ENCODE results near the gene UNC119B.

The UNC119B gene

DNA sequence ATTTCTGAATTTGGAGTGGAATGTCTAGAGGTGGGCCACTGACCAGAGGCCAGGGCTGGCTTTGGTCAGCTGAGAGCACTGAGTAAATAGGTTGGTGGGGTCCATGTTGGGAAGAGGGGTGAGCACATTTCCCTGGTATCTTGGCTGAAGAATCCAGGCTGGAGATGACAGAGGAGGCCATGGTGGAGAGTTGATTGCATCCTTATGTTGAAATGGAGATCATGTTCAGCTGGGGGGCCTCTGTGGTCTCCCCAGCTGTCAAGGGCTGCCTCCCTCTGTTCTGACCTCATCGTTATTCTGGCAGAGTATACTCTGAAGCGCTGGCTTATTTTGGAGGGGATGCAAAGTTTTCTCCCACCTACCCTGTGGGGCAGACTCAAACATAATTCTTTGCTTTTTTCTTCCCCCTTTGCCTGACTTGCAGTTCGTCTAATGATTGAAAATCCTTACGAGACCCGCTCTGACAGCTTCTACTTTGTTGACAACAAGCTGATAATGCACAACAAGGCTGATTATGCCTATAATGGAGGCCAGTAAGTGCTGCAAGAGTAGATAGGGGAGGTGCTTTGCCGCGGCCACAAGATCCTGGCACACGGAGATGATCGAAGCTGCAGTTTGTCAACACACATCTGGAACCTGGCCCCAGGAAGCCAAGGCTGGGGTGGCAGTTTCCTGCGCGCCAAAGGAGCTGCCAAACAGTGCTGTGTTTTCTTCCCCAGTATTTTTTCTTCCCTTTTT, 9.4 kb downstream of the UNC119B start:
- no peaks in the 10 kb centered on the region for H3K9me3 ChIP-seq
- intact Hi-C loops (cut with DNase I; ENCODE audit: low total_unique reads) = loop anchor here (10.0 kb wide), 2 partner anchors 185 to 255 kb away; partner anchors contain the start of genes HNF1A and SPPL3
- DNase-seq = no peak
- no peak overlapping the region for H3K4me3 ChIP-seq
- no peaks in the 10 kb centered on the region for H3K27me3 ChIP-seq
- TF ChIP-seq, protein P1, sequence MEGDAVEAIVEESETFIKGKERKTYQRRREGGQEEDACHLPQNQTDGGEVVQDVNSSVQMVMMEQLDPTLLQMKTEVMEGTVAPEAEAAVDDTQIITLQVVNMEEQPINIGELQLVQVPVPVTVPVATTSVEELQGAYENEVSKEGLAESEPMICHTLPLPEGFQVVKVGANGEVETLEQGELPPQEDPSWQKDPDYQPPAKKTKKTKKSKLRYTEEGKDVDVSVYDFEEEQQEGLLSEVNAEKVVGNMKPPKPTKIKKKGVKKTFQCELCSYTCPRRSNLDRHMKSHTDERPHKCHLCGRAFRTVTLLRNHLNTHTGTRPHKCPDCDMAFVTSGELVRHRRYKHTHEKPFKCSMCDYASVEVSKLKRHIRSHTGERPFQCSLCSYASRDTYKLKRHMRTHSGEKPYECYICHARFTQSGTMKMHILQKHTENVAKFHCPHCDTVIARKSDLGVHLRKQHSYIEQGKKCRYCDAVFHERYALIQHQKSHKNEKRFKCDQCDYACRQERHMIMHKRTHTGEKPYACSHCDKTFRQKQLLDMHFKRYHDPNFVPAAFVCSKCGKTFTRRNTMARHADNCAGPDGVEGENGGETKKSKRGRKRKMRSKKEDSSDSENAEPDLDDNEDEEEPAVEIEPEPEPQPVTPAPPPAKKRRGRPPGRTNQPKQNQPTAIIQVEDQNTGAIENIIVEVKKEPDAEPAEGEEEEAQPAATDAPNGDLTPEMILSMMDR (IDR thresholded peaks at IDR 0.05) = no peak
- no peak overlapping the region for H3K27ac ChIP-seq
- peaks cover 54 to 90% (median 71%) of the 10 kb centered on the region in 3 donors for H3K36me3 ChIP-seq
- peaks cover 0 to 4% (median under 1%) of the 10 kb centered on the region in 4 donors for H3K4me1 ChIP-seq

DNA sequence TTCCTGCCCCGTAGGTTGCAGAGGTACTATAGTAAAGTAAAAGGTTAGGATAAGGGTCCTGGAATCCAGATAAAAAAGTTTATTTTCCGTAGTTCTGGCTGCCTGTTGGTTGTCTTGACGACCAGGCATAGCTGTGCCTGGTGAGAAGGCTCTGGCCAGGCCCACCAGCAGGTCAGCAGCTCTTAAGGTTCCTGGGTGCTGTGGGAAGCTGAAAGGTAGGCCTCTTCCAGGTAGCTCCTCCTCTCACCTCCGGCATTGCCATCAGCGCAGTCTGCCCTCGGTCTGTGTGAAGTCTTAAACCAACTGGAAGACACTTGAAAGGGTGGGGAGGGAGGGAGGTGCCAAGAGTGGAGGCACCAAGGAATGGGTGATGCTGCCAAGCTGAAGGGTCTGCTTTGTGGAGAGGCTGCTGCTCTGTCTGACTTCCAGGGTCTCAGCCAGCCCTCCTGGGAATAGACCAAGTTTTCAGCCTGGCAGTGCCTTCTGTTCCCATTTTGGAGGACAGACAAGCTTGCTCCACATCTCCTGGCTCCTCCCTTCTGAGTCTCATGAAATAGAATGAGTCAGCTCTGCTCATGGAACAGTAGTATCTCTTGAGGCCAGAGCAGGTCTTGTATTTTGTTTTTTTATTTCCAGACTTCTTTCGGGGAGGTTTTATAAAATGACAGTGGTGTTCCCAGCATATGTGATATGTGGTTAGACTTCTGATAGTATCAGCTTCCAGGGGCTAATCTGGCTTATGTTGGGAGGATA, 10.2 kb downstream of the UNC119B start:
- peaks cover 54 to 82% (median 66%) of the 10 kb centered on the region in 3 donors for H3K36me3 ChIP-seq
- DNase-seq = peak in 1 of 2 donors; percentile 41
- TF ChIP-seq, protein P1 (IDR thresholded peaks at IDR 0.05) = no peak
- intact Hi-C loops (cut with DNase I; ENCODE audit: low total_unique reads) = loop anchor here (10.0 kb wide), 1 partner anchor 184 kb away; the partner anchor contains the start of gene SPPL3
- H3K4me1 ChIP-seq = peaks cover 0 to 11% (median 7%) of the 10 kb centered on the region in 4 donors
- H3K4me3 ChIP-seq = no peak overlapping the region
- H3K27me3 ChIP-seq = no peaks in the 10 kb centered on the region
- H3K9me3 ChIP-seq = no peaks in the 10 kb centered on the region
- no peak overlapping the region for H3K27ac ChIP-seq

DNA sequence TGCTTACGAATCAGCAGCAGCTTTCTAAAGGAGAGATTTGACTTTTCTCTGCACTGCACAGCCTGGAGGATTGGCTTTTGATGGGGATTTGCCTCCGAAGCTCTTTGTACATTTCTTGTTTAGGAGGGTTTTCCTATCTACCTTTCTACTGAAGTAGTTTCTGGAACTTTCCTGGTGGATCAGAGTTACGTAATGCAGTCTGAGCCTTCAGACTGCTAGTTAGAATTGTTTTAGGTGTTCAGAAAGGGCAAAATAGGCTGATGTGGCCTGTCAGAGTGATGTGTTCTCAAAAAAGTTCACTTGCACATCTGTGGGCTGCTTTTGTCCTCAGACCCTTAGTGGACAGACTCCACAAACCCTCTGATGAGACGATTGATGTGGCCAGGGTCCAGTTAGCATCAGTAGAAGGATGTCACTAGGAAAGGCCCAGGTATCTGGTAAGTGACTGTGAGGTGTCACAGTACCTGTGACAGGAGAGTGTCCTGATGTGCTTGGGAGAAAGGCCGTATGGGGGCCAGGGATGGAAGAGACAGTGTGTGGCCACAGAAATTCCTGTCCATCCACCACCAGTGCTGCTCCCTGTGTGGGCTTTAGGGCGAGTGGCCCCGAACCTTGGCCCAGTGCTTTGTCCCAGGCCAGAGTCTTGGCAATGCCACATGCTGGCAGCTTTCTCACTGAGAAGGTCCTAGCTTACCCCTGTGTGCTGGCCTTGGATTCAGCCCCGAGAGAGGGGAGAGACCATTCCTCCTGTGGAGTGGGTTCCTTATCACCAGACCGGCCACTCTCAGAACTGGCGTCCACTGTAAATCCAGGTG, 10.9 kb downstream of the UNC119B start:
- Histone ChIP-seq H3K4me3 (no peak overlapping the region), H3K27ac (no peak overlapping the region), H3K27me3 (no peaks in the 10 kb centered on the region), H3K4me1 (peaks cover 0 to 15% (median 7%) of the 10 kb centered on the region in 4 donors), H3K36me3 (peaks cover 47 to 75% (median 63%) of the 10 kb centered on the region in 3 donors), H3K9me3 (no peaks in the 10 kb centered on the region)
- no peak for DNase-seq
- intact Hi-C loops (cut with DNase I; ENCODE audit: low total_unique reads) = loop anchor here (10.0 kb wide), 1 partner anchor 184 kb away; the partner anchor contains the start of gene SPPL3
- TF ChIP-seq, protein P1 (IDR thresholded peaks at IDR 0.05) = no peak

DNA sequence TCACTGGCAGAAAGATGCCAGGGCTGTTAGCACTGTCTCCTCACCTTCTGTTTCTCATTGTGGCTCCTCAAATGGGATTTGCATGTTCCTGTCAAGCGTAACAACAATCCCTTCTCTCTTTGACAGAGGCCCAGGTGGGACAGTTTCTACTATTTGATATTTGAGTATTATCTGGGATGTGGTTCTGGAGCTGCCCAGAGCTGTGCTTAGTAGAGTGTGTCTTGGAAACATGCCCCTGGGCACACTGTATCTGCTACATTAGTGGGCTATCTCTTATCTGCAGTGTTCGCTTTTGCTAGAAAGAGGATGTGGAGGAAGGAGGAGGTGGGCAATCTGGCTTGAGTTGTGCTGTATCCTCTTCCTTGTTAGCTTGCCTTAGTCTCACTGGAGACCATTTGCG, 11.6 kb downstream of the UNC119B start:
- Histone ChIP-seq H3K4me1 (peaks cover 0 to 17% (median 8%) of the 10 kb centered on the region in 4 donors), H3K36me3 (peaks cover 43 to 68% (median 56%) of the 10 kb centered on the region in 3 donors)
- intact Hi-C loops (cut with DNase I; ENCODE audit: low total_unique reads) = loop anchor here (10.0 kb wide), 1 partner anchor 183 kb away; the partner anchor contains the start of gene SPPL3

More for the DNA sequence above, 11.6 kb downstream of the UNC119B start:
- Histone ChIP-seq H3K9me3 (no peaks in the 10 kb centered on the region), H3K4me3 (no peak overlapping the region), H3K27me3 (no peaks in the 10 kb centered on the region), H3K27ac (no peak overlapping the region)
- no peak for DNase-seq
- TF ChIP-seq, protein P1 (IDR thresholded peaks at IDR 0.05) = no peak
